ENCODE results near the gene F11. TPM values are rescaled to one million over a fixed set of nuclear protein-coding genes. Genes with fewer than 3 reads are reported as not detected.
"Not testable (repeated sequence)": the region's sequence is repeated elsewhere in the genome, so short reads cannot be mapped to it uniquely, and the experiment has no call there.

F11 gene
- total RNA-seq, 2 experiments from 2014 or later, result not detected

DNA sequence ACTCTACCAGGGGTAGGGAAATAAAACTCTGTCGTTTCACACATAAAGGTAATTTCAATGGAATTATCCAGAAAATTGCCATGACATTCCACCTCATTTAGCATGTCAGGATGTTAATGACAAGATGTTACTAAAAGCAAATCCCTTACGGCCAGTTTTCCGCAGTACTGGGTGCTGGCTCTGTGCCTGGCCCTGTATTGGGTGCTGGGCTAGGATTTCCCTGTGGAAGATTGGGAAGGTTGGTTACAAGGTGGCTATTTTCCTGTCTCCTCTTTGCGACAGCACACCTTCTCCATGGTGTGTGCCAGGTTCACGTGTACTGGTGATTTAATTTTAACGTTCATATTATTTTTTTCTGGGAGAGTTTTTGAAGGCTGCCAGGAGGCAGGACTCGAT is 25.5 kb upstream of the F11 start:
- Mint-ChIP-seq H3K9me3 (ENCODE audit: low read depth) (no peaks in the 10 kb centered on the region), H3K4me3 (no peak overlapping the region), H3K4me1 (no peaks in the 10 kb centered on the region), H3K36me3 (ENCODE audit: low read depth) (peaks cover 2% of the 10 kb centered on the region), H3K27me3 (no peaks in the 10 kb centered on the region), H3K27ac (no peak overlapping the region)
- ChIA-PET POLR2A (no interaction called here), CTCF (no interaction called here)
- intact Hi-C loops (cut with DNase I, micrococcal nuclease), result no loop called here
- ATAC-seq, result no peak
- DNase-seq, result no peak

DNA sequence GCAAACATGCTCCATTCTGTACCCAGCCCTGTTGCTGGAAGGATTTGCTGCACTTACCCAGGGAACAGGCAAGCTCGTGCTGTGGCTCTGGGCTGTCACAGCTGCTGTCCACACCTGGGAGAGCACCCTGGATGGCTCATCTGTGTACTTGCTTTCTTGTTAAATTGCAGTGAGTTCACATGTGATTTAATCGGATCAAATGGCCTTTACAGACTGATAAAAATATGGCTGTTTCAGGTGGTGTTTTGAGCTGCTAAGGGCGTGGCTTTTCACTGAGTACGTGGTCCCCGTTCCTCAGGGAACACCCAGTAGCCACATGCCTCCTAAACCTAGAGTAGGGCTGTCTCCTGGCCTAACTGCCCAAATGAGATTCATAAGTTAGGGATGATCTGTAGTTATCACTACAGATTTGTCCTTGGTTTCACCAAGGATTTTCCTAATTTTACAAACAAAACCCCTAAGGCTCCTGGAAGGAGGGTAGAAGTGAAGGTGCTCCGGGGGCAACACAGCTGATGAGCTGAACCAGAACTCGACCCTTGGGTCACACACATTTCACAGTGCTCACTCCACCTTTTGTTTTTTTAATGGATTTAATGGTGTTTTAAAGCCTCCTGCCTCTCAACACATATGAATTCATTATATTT is 25.0 kb upstream of the F11 start:
- ChIA-PET POLR2A (no interaction called here), CTCF (no interaction called here)
- no peaks in the 10 kb centered on the region for H3K27me3 Mint-ChIP-seq
- no peak for ATAC-seq
- peaks cover 1% of the 10 kb centered on the region for H3K9me3 Mint-ChIP-seq (ENCODE audit: low read depth)
- DNase-seq, result no peak
- no peak overlapping the region for H3K27ac Mint-ChIP-seq
- no peak overlapping the region for H3K4me3 Mint-ChIP-seq
- H3K4me1 Mint-ChIP-seq, result no peaks in the 10 kb centered on the region
- peaks cover 2% of the 10 kb centered on the region for H3K36me3 Mint-ChIP-seq (ENCODE audit: low read depth)
- intact Hi-C loops (cut with DNase I, micrococcal nuclease), result no loop called here

DNA sequence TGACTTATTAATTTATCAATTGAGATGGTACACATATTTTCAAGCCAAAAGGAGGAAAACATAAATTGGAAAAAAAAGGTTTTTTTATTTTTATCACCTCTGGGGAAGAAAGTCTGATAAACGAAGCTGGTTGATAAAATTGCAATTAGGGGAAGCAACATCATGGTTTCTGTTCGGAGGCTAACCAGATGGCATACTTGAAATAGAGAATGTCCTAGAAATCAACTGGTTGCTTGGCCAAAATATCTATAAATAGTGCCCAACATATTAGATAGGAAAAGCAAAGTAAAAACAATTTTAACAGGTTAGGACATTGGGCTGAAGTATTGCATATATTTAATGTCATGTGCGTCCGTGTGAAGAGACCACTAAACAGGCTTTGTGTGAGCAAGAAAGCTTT is 24.4 kb upstream of the F11 start:
- Mint-ChIP-seq H3K27me3 (no peaks in the 10 kb centered on the region), H3K4me3 (no peak overlapping the region), H3K9me3 (ENCODE audit: low read depth) (peaks cover 5% of the 10 kb centered on the region), H3K36me3 (ENCODE audit: low read depth) (peaks cover 2% of the 10 kb centered on the region), H3K27ac (no peak overlapping the region), H3K4me1 (no peaks in the 10 kb centered on the region)
- ChIA-PET POLR2A (no interaction called here), CTCF (no interaction called here)
- DNase-seq, result no peak
- no peak for ATAC-seq
- intact Hi-C loops (cut with DNase I, micrococcal nuclease), result no loop called here

DNA sequence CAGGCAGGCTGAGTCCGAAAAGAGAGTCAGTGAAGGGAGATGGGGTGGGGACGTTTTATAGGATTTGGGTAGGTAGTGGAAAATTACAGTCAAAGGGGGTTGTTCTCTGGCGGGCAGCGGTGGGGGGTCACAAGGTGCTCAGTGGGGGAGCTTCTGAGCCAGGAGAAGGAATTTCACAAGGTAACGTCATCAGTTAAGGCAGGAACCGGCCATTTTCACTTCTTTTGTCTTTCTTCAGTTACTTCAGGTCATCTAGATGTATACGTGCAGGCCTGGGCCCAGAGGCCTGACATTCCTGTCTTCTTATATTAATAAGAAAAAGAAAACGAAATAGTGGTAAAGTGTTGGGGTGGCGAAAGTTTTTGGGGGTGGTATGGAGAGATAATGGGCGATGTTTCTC is 24.0 kb upstream of the F11 start:
- H3K4me1 Mint-ChIP-seq; H3K27ac Mint-ChIP-seq; ATAC-seq; DNase-seq; H3K4me3 Mint-ChIP-seq; H3K36me3 Mint-ChIP-seq (ENCODE audit: low read depth); H3K9me3 Mint-ChIP-seq (ENCODE audit: low read depth); POLR2A ChIA-PET; intact Hi-C loops (cut with DNase I, micrococcal nuclease); H3K27me3 Mint-ChIP-seq; CTCF ChIA-PET: not testable (repeated sequence)

DNA sequence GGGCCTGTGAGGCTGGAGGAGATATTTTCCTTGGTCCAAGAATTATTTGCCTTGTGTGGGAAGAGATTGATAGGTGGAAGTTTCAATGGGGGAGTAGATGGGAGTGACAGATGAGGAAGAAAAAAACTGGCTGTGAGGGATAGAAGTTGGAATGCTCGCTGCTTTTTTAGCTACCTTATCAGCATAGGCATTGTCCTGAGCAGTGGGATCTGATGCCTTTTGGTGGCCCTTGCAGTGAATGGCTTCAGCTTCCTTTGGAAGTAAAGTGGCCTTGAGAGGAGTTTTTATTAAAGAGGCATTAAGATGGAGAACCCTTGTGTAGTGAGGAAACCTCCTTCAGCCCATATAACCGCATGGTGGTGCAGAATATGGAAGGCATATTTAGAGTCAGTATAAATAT is 22.7 kb upstream of the F11 start:
- H3K4me1 Mint-ChIP-seq, result no peaks in the 10 kb centered on the region
- POLR2A ChIA-PET, result no interaction called here
- CTCF ChIA-PET, result no interaction called here
- no peak overlapping the region for H3K27ac Mint-ChIP-seq
- no peak for ATAC-seq
- no peaks in the 10 kb centered on the region for H3K27me3 Mint-ChIP-seq
- no peaks in the 10 kb centered on the region for H3K36me3 Mint-ChIP-seq (ENCODE audit: low read depth)
- peaks cover 5% of the 10 kb centered on the region for H3K9me3 Mint-ChIP-seq (ENCODE audit: low read depth)
- intact Hi-C loops (cut with DNase I, micrococcal nuclease), result no loop called here
- DNase-seq, result no peak
- H3K4me3 Mint-ChIP-seq, result no peak overlapping the region

DNA sequence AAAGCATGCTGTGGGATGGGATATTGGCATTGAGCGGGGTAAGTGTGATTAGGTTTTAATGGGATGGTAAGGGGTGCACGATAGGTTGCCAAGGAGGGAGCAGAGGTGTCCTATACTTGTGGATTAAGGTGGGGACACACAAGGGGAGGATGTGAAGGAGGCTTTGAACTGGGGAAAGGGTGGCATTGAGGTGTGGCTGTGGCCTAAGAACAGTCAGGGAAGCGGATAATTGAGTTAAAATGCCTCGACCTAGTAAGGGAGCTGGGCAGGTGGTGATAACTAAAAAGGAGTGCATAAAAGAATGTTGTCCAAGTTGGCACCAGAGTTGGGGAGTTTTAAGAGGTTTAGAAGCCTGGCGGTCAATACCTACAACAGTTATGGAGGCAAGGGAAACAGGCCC is 21.2 kb upstream of the F11 start:
- POLR2A ChIA-PET, result no interaction called here
- Mint-ChIP-seq H3K27me3 (no peaks in the 10 kb centered on the region), H3K36me3 (ENCODE audit: low read depth) (no peaks in the 10 kb centered on the region), H3K9me3 (ENCODE audit: low read depth) (peaks cover 5% of the 10 kb centered on the region), H3K4me1 (no peaks in the 10 kb centered on the region), H3K27ac (no peak overlapping the region), H3K4me3 (no peak overlapping the region)
- DNase-seq (no peak), ATAC-seq (no peak)
- intact Hi-C loops (cut with DNase I, micrococcal nuclease), result no loop called here
- CTCF ChIA-PET, result no interaction called here

DNA sequence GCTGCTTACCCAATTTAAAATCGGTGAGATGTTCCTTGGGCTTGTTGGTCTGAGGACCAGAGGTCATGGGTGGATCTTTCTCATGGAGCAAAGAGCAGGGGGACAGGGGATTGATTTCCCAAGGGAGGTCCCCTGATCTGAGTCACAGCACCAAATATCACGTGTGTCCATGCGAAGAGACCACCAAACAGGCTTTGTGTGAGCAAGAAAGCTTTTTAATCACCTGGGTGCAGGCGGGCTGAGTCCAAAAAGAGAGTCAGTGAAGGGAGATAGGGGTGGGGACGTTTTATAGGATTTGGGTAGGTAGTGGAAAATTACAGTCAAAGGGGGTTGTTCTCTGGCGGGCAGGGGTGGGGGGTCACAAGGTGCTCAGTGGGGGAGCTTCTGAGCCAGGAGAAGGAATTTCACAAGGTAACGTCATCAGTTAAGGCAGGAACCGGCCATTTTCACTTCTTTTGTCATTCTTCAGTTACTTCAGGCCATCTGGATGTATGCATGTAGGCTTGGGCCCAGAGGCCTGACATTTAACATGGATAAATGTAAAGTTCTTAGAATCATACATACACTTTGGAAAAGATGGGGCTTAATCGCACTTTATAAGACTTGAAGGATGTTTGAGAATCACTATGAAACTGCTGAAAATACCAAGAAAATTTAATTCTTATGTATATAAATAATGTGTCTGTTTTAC is 18.8 kb upstream of the F11 start:
- intact Hi-C loops (cut with DNase I, micrococcal nuclease); DNase-seq; H3K9me3 Mint-ChIP-seq (ENCODE audit: low read depth); CTCF ChIA-PET; ATAC-seq; H3K36me3 Mint-ChIP-seq (ENCODE audit: low read depth); H3K4me1 Mint-ChIP-seq; POLR2A ChIA-PET; H3K4me3 Mint-ChIP-seq; H3K27me3 Mint-ChIP-seq; H3K27ac Mint-ChIP-seq: not testable (repeated sequence)

DNA sequence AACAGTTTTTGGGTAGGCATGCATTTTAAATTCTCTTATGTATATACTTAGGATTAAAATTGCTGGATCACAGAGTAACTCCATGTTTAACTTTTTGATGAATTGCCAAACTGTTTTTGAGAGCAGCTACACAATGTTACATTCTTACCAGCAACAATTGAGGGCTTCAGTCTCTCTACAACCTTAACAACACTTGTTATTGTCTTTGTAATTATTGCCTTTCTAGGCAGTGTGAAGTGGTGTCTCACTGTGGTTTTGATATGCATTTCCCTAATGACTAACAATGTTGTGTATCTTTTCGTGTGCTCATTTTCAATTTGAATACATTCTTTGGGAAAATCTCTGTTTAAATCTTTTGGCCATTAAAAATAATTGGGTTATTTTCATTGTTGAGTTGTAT is 17.3 kb upstream of the F11 start:
- CTCF ChIA-PET, result interaction anchor here (0.7 kb wide), 1 partner anchor 47 kb away, joined by 3 read pairs; no protein-coding TSS in a partner anchor
- Mint-ChIP-seq H3K4me1 (no peaks in the 10 kb centered on the region), H3K27me3 (no peaks in the 10 kb centered on the region), H3K9me3 (ENCODE audit: low read depth) (peaks cover 5% of the 10 kb centered on the region), H3K36me3 (ENCODE audit: low read depth) (peaks cover 5% of the 10 kb centered on the region), H3K27ac (no peak overlapping the region), H3K4me3 (no peak overlapping the region)
- ATAC-seq, result no peak
- POLR2A ChIA-PET, result no interaction called here
- intact Hi-C loops (cut with DNase I, micrococcal nuclease), result no loop called here
- DNase-seq, result no peak

DNA sequence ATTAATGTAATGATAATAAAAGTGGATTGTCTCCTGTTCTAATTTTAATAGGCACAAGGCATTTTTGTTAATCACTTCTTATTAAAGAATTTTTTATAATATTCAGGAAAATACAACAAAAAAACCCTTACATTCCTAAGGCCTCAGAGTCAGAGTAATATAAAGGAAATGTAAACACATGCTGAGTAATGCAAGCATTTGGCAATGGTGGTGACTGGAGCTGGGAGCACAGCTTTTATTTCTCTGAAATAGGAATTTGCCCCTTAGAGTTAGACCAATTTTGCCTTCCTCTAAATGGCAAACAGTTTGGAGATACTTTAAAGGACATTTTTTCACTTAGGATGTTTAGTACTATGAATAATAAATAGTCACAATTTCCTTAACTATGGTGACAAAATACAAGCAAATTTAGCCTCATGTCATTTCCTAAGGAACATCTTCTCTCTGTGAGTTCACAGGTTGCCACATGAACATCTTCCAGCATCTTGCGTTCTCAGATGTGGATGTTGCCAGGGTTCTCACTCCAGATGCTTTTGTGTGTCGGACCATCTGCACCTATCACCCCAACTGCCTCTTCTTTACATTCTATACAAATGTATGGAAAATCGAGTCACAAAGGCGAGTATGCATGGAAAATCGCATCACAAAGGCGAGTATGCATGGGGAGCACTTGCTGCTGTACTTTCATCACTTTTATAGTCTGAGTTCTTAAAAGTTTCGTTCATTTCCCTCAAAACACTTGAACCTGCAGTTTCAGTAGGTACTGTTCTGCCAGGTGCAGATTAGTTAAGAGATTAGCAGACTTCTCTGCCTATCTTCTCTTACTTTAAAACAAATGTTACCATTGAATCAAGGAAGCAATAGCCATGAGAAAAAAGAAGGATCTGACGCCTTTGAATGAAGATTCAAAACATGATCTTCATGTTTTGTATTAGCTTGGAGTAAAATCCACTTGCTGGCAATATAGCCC is 15.9 kb upstream of the F11 start:
- no peaks in the 10 kb centered on the region for H3K4me1 Mint-ChIP-seq
- ChIA-PET POLR2A (no interaction called here), CTCF (no interaction called here)
- DNase-seq (no peak), ATAC-seq (no peak)
- H3K36me3 Mint-ChIP-seq (ENCODE audit: low read depth), result peaks cover 5% of the 10 kb centered on the region
- intact Hi-C loops (cut with DNase I, micrococcal nuclease), result no loop called here
- no peak overlapping the region for H3K4me3 Mint-ChIP-seq
- H3K27ac Mint-ChIP-seq, result no peak overlapping the region
- peaks cover 5% of the 10 kb centered on the region for H3K9me3 Mint-ChIP-seq (ENCODE audit: low read depth)
- no peaks in the 10 kb centered on the region for H3K27me3 Mint-ChIP-seq

DNA sequence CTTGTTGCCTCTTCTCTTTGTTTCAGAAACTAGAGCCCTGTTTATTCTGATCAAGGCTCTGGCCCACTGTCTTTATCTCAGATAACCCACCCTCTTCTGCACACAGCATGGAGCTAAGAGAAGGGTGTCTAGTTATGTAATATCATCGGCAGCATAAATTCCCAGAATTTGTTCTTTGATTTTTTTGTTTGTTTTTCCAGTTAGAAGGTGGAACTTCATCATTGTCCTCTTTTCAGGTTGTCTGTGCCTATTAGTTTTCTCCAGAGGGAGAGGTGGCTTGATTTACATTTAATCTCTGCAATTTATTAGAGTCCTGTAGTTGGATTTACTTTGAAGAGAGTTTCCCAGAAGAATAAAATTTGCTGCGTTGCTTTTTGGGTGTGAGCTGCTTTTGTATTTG is 15.2 kb upstream of the F11 start:
- Mint-ChIP-seq H3K36me3 (ENCODE audit: low read depth) (peaks cover 5% of the 10 kb centered on the region), H3K27me3 (no peaks in the 10 kb centered on the region), H3K4me3 (no peak overlapping the region), H3K9me3 (ENCODE audit: low read depth) (peaks cover 5% of the 10 kb centered on the region), H3K27ac (no peak overlapping the region), H3K4me1 (no peaks in the 10 kb centered on the region)
- ATAC-seq, result no peak
- CTCF ChIA-PET, result no interaction called here
- DNase-seq, result no peak
- POLR2A ChIA-PET, result no interaction called here
- intact Hi-C loops (cut with DNase I, micrococcal nuclease), result no loop called here

DNA sequence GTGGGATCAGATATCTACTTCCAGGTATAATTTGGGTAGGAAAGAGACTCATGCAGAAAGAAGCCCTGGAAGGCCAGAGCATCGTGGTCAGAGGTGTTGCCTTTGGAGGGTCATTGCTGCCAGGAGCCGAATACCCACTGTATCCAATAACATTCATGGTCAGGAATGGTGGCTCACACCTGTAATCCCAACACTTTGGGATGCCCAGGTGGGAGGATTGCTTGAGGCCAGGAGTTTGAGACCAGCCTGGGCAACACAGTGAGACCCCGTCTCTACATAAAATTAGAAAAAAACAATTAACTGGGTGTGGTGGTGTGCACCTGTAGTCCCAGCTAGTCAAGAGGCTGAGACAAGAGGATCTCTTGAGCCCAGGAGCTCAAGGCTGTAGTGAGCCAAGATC is 10.9 kb upstream of the F11 start:
- Mint-ChIP-seq H3K4me1 (no peaks in the 10 kb centered on the region), H3K27ac (no peak overlapping the region), H3K36me3 (ENCODE audit: low read depth) (peaks cover 5% of the 10 kb centered on the region), H3K27me3 (no peaks in the 10 kb centered on the region), H3K4me3 (no peak overlapping the region), H3K9me3 (ENCODE audit: low read depth) (no peaks in the 10 kb centered on the region)
- no peak for ATAC-seq
- POLR2A ChIA-PET, result no interaction called here
- intact Hi-C loops (cut with DNase I, micrococcal nuclease), result no loop called here
- CTCF ChIA-PET, result no interaction called here
- DNase-seq, result no peak
